Stimulated activated naive CD8-positive, alpha-beta T cell treated with anti-CD3 and anti-CD28 coated beads, Interleukin-15, Interleukin-2, amounts not matched to agents 100 U/mL and 50 U/mL, for 24 hours (primary cell): ENCODE results near the gene ZNF121.
A peak's percentile ranks its signal among the peaks of the same experiment; 100 is the strongest.

Experiments used
- ATAC-seq: fragments of 150-1000 bp; cut with Tn5 transposase; one replicate; pipeline ENCODE4 v1.10.0; 2021
- DNase-seq: peaks from one replicate; pipeline ENCODE4 v3.0.0; 2021

ZNF121 gene

GRCh38 chr19:9538183-9539058 is 45.9 kb downstream of the ZNF121 start, which contains the start of gene ZNF426:
TSS of gene ZNF426 (minus strand) at chr19:9538645. CDS start at chr19:9536232, 2,413 bp downstream.
- DNase-seq (peak; percentile 88), ATAC-seq (peak; percentile 92)

GRCh38 chr19:9535934-9536333 is 48.4 kb downstream of the ZNF121 start:
- ATAC-seq (no peak), DNase-seq (no peak)

GRCh38 chr19:9531933-9532332 is 52.4 kb downstream of the ZNF121 start:
- peak; percentile 32 for ATAC-seq

GRCh38 chr19:9528757-9529336 is 55.5 kb downstream of the ZNF121 start:
- ATAC-seq (no peak), DNase-seq (no peak)

More at GRCh38 chr19:9531933-9532332, 52.4 kb downstream of the ZNF121 start:
- no peak for DNase-seq

GRCh38 chr19:9523885-9524474 is 60.3 kb downstream of the ZNF121 start:
- no peak for ATAC-seq

More at GRCh38 chr19:9523885-9524474, 60.3 kb downstream of the ZNF121 start:
- DNase-seq, result no peak
